Activated B cell treated with CpG ODN at 0.5 μM for 24 hours (primary cell): ENCODE results near the gene PRKN. TPM values are rescaled to one million over a fixed set of nuclear protein-coding genes. Genes with fewer than 3 reads are reported as not detected.

ENCODE experiments used
- ATAC-seq: fragments of 200-7000 bp; cut with Tn5 transposase; one replicate; pipeline ENCODE4 v1.10.0; 2021; ENCODE audit warnings: low read depth, mild to moderate bottlenecking, moderate library complexity
- CTCF ChIA-PET: fragments of 350-600 bp; sonication (Branson Sonifier 250); formaldehyde crosslinking; loops from one replicate; lab custom pipeline; 2021; ENCODE audit warnings: antibody characterized with exemption; lab: Charles Lee
- POLR2A ChIA-PET: fragments of 350-600 bp; sonication (Branson Sonifier 250); formaldehyde crosslinking; loops from one replicate; lab custom pipeline; 2021; ENCODE audit warnings: antibody characterized with exemption; lab: Charles Lee
- DNase-seq: peaks from one replicate; pipeline ENCODE4 v3.0.0; 2022
- H3K27ac Mint-ChIP-seq: one replicate; pipeline ENCODE4 v1.8.0; 2020; ENCODE audit warnings: mixed read lengths
- H3K27me3 Mint-ChIP-seq: one replicate; pipeline ENCODE4 v1.8.0; 2021; ENCODE audit warnings: mixed read lengths
- H3K36me3 Mint-ChIP-seq: one replicate; pipeline ENCODE4 v1.8.0; 2021; ENCODE audit warnings: low read depth, mixed read lengths
- H3K4me1 Mint-ChIP-seq: one replicate; pipeline ENCODE4 v1.8.0; 2021; ENCODE audit warnings: mixed read lengths
- H3K4me3 Mint-ChIP-seq: one replicate; pipeline ENCODE4 v1.8.0; 2020; ENCODE audit warnings: mild to moderate bottlenecking, mixed read lengths
- H3K9me3 Mint-ChIP-seq: one replicate; pipeline ENCODE4 v1.8.0; 2020; ENCODE audit warnings: mixed read lengths
- intact Hi-C: fragments of 100-400 bp; cut with micrococcal nuclease; formaldehyde crosslinking; loops from one replicate; pipeline ENCODE4 v1.15.1; 2024
- total RNA-seq: library from RNA; stranded (reverse); gene quantifications from 2 replicates; pipeline ENCODE4 v1.2.3, GENCODE V29; 2022
- TF ChIP-seq, protein P1 (sequence below): fragments of 200-600 bp; IDR thresholded peaks from one replicate; pipeline ENCODE4 v1.8.0; 2022; ENCODE audit warnings: antibody characterized with exemption, mild to moderate bottlenecking

The PRKN gene
- total RNA-seq, 1 donor from 2014 or later = 2.3 TPM

DNA sequence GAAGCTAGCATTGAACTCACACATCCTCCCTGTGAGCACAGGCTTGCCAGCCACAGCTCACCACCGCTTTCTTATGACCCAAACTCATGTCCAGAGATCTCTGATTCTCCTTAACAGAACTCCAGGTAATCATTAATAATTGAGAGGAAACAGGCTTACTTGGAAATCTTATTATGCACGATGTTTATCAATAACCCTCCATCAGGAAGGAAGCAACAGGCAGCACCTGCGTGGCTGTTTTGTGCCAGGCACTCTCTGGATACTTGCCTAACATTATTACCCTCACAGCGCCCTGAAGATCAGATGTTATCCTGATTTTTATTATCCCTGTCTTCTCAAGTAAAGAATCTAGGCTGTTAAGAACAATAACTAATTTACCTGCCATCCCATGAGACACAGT is 306.6 kb downstream of the PRKN start:
- CTCF ChIA-PET = no interaction called here
- POLR2A ChIA-PET = no interaction called here
- Mint-ChIP-seq H3K4me3 (no peak overlapping the region), H3K9me3 (peaks cover 6% of the 10 kb centered on the region), H3K4me1 (no peaks in the 10 kb centered on the region), H3K27ac (no peak overlapping the region), H3K36me3 (no peaks in the 10 kb centered on the region), H3K27me3 (no peaks in the 10 kb centered on the region)
- DNase-seq (no peak), ATAC-seq (no peak)
- intact Hi-C loops = no loop called here
- TF ChIP-seq, protein P1, sequence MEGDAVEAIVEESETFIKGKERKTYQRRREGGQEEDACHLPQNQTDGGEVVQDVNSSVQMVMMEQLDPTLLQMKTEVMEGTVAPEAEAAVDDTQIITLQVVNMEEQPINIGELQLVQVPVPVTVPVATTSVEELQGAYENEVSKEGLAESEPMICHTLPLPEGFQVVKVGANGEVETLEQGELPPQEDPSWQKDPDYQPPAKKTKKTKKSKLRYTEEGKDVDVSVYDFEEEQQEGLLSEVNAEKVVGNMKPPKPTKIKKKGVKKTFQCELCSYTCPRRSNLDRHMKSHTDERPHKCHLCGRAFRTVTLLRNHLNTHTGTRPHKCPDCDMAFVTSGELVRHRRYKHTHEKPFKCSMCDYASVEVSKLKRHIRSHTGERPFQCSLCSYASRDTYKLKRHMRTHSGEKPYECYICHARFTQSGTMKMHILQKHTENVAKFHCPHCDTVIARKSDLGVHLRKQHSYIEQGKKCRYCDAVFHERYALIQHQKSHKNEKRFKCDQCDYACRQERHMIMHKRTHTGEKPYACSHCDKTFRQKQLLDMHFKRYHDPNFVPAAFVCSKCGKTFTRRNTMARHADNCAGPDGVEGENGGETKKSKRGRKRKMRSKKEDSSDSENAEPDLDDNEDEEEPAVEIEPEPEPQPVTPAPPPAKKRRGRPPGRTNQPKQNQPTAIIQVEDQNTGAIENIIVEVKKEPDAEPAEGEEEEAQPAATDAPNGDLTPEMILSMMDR = no peak

DNA sequence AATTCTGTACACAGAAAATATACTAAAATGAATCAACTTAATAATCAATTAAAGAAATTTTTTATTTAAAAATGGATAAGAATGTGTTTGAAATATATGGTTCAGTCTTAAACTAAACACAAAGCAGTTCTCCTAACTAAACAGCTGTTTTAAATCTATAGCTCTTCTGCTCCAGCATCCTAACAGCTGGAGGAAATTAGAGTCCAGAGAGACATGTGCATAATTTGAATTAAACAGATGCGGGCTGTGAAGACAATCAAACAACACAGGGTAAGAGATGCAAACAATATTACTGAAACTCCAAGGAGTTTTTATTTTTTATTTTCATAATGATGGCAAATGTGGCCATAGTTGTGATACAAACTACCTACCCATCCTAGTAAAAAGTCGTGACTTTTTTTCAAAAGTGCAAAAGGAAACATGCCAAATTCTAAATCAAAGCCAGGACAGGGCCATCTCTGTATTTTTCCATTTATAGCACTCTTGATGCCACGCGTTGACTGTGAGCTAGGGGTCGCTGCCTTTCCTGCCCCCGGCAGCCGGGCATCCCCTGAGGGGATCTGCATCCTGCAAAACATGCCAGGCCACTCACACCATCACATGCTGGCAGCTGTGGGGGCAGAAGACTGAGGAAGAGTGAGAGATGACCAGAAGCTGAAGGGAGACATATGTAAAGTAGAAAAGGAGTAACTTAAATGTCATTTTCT is 310.6 kb downstream of the PRKN start:
- POLR2A ChIA-PET = no interaction called here
- CTCF ChIA-PET = no interaction called here
- TF ChIP-seq, protein P1 = no peak

DNA sequence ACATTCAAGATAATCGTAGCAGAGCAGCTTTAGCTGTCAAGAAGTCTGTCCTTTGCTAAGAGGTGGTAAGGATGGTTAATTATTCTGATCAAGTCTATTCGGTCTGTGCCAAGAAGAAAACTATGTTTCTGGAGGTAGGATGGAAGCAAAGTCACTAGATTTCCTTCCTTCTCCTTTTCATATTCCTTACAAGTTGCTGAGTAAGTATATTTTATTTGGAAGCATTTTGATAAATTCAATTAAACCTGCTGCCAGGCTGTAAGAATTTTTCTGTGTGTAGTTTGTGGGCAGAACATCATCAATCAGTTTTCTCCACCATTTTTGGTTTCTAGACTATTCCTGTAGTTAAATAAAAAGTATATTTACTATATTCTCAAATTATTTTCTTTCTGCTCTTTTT is 311.3 kb downstream of the PRKN start:
- Mint-ChIP-seq H3K36me3 (no peaks in the 10 kb centered on the region), H3K4me1 (no peaks in the 10 kb centered on the region), H3K4me3 (no peak overlapping the region), H3K9me3 (peaks cover 8% of the 10 kb centered on the region), H3K27me3 (no peaks in the 10 kb centered on the region), H3K27ac (no peak overlapping the region)
- DNase-seq = no peak
- CTCF ChIA-PET = no interaction called here
- intact Hi-C loops = no loop called here
- POLR2A ChIA-PET = no interaction called here
- no peak for ATAC-seq
- TF ChIP-seq, protein P1 = no peak

More for the DNA sequence above, 310.6 kb downstream of the PRKN start:
- Mint-ChIP-seq H3K4me3 (no peak overlapping the region), H3K4me1 (no peaks in the 10 kb centered on the region), H3K27me3 (no peaks in the 10 kb centered on the region), H3K9me3 (peaks cover 8% of the 10 kb centered on the region), H3K36me3 (no peaks in the 10 kb centered on the region), H3K27ac (no peak overlapping the region)
- ATAC-seq = no peak
- intact Hi-C loops = no loop called here
- DNase-seq = no peak

DNA sequence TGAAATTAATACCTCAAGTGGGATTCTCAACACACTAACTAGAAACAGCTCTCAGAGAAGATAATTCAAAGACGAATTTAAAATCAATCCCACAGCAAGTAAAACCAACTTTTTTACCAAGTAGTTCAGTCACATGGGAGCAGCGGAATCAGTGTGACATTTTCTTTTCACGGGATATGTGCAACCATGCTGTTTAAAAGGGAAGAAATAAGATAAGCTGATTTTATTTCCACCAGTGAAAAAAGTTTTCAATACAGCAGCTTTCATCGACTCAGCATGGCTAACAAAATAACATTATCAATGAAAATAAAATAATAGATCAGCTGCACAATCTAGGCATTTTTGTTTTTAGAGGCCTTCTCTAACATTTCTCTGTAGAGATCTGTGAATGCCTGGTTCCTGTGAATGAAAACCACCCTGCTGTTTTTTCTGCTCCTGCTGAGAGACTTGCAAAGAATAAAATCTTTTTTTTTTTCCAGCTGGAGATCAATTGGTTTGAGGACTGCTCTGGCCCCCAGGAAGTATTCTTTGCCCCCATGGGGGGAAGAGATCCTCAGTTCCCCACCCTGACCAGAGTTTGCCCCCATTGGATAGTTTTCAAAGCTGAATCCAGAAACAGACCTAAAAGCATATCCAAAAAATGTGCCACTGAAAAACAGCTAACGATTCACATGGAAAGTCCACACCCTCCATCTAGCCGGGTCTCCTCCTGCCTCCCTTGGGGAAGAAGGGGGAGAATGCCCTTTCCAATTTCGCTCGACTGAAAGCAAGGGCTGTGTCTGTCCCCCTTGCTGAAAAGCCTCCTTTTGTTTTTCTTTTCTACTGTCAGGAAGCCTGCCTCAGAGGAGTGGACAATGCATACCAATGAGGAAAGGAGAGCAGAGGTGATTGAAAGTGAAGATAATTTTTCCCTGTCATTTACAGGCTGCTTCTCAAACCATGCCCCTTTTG is 317.6 kb downstream of the PRKN start:
- H3K27me3 Mint-ChIP-seq = no peaks in the 10 kb centered on the region
- ChIA-PET CTCF (no interaction called here), POLR2A (no interaction called here)
- no peaks in the 10 kb centered on the region for H3K4me1 Mint-ChIP-seq
- peaks cover 2% of the 10 kb centered on the region for H3K9me3 Mint-ChIP-seq
- ATAC-seq (no peak), DNase-seq (no peak)
- TF ChIP-seq, protein P1 = no peak
- H3K27ac Mint-ChIP-seq = no peak overlapping the region
- intact Hi-C loops = no loop called here
- no peak overlapping the region for H3K4me3 Mint-ChIP-seq
- no peaks in the 10 kb centered on the region for H3K36me3 Mint-ChIP-seq
